ENCODE data around the gene SRD5A3. TPM values are rescaled to one million over a fixed set of nuclear protein-coding genes. Genes with fewer than 3 reads are reported as not detected.

The SRD5A3 gene
- total RNA-seq, 1 donor from 2014 or later = 25.5 TPM

DNA sequence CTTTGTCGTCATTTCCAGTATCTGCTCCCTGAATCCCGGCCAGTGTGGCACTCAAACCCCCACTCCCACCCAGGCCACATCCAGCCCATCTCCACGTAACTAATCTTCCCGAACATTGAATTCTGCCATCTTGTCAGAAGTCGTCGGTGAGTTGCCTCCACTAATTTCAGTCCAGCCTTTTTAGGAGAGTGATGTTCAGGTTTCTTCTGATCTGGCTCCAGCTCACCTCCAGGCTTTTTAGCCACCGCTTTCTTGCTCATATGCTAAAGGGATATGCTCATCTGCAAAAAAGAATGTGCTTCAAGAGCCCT, 51.0 kb downstream of the SRD5A3 start:
- Histone ChIP-seq H3K27ac (peak overlapping the region; percentile 99), H3K36me3 (no peaks in the 10 kb centered on the region), H3K4me1 (peaks cover 41% of the 10 kb centered on the region), H3K9me3 (no peaks in the 10 kb centered on the region), H3K4me3 (peak overlapping the region; percentile 86 to 95), H3K27me3 (no peaks in the 10 kb centered on the region)
- no peak for DNase-seq (ENCODE audit: extremely low spot score in 2 of 2)
- TF ChIP-seq POLR2A (IDR thresholded peaks at IDR 0.05) (no peak), CTCF (IDR thresholded peaks at IDR 0.05) (no peak)
- intact Hi-C loops (cut with DNase I) = loop anchor here (2.0 to 10.0 kb wide), 3 partner anchors 36 to 150 kb away; partner anchors contain the start of genes CLOCK and SRD5A3

DNA sequence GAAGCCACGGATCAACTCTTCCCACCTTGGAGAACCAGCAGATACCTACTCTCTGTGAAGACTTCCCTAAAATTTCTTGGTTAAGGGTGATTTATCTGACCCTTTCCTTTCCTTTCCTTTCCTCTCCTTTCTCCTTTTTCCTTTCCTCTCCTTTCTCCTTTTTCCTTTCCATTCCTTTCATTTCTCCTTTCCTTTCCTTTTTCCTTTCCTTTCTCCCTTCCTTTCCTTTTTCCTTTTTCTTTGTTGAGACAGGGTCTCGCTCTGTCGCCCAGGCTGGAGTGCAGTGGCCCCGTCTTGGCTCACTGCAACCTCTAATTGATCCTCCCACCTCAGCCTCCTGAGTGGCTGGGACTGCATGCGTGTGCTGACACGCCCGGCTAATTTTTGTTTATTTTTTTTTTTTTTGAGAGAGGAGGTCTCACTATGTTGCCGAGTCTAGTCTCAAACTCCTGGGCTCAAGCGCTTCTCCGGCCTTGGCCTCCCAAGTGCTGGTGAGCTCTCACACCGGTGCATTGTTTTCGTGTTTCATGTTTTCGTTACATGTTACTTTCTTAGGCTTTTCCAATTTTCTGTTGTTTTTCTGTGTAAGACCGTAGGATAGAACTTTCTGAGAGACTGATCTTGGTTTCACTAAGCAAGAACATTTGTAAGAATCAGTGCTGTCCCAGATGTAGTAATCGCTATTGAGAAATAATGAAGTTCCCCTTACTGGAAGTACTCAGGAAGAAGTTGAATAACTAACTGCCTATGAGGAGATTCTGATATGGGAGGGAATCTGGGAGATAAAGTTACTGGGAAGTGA, 51.7 kb downstream of the SRD5A3 start:
- DNase-seq (ENCODE audit: extremely low spot score in 2 of 2) = no peak
- H3K9me3 ChIP-seq = no peaks in the 10 kb centered on the region
- H3K4me3 ChIP-seq = peak overlapping the region; percentile 86 to 95
- H3K36me3 ChIP-seq = no peaks in the 10 kb centered on the region
- peak overlapping the region; percentile 99 for H3K27ac ChIP-seq
- no peaks in the 10 kb centered on the region for H3K27me3 ChIP-seq
- intact Hi-C loops (cut with DNase I) = loop anchor here (2.0 to 10.0 kb wide), 3 partner anchors 37 to 149 kb away; partner anchors contain the start of genes CLOCK and SRD5A3
- TF ChIP-seq POLR2A (IDR thresholded peaks at IDR 0.05) = no peak
- TF ChIP-seq POLR2AphosphoS5 (IDR thresholded peaks at IDR 0.05; ENCODE audit: insufficient read depth in 1 of 2, low read depth in 1 of 2) = no peak
- TF ChIP-seq CTCF (IDR thresholded peaks at IDR 0.05) = no peak
- H3K4me1 ChIP-seq = peaks cover 41% of the 10 kb centered on the region

DNA sequence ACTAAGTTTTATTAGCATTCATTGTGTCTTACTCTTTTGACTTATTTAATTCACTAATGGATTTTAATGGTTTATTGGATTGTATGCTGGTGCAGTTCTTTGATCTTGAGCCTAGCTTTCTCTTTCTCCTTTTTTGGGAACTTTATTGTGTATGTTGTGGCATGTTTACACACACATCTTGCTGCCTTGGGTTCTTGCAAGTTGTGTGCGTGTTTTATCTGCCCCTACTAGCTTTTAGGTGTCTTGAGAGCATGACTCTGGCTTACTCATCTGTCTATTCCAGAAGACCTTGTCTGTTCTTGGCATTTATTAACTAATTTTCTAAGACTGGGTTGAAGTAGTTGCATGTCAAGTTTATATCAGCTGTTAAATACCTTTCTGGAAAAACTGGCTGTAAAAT, 52.4 kb downstream of the SRD5A3 start:
- Histone ChIP-seq H3K36me3 (no peaks in the 10 kb centered on the region), H3K4me3 (peak overlapping the region; percentile 86 to 95), H3K27me3 (no peaks in the 10 kb centered on the region), H3K9me3 (no peaks in the 10 kb centered on the region), H3K27ac (peak overlapping the region; percentile 99), H3K4me1 (peaks cover 41% of the 10 kb centered on the region)
- intact Hi-C loops (cut with DNase I) = loop anchor here (10.0 kb wide), 1 partner anchor 54 kb away; the partner anchor contains the start of gene SRD5A3
- TF ChIP-seq POLR2AphosphoS5 (IDR thresholded peaks at IDR 0.05; ENCODE audit: insufficient read depth in 1 of 2, low read depth in 1 of 2) (no peak), POLR2A (IDR thresholded peaks at IDR 0.05) (no peak), CTCF (IDR thresholded peaks at IDR 0.05) (no peak)
- DNase-seq (ENCODE audit: extremely low spot score in 2 of 2) = no peak

DNA sequence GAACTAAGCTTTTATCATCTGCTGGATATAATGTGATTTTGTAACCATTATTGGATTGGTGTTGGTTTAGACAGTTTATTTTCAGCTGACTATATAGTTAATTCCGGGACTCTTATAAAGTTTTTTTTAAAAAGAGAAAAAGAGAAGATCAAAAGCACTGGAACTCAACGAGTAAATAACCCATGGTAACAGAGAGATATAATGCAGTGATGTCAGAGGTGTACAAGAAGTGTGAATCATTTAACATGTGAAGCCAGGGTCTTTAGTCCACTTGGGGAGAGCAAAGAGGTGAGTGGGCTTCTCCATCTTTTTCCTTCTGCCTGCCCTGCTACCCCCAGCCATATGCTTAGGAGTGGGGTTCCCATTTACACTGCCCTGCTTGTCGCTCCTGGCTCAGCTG, 52.9 kb downstream of the SRD5A3 start:
- DNase-seq (ENCODE audit: extremely low spot score in 2 of 2) = no peak
- Histone ChIP-seq H3K27me3 (no peaks in the 10 kb centered on the region), H3K4me1 (peaks cover 41% of the 10 kb centered on the region), H3K9me3 (no peaks in the 10 kb centered on the region), H3K27ac (peak overlapping the region; percentile 99), H3K4me3 (peak overlapping the region in 1 of 2 donors; percentile 95), H3K36me3 (no peaks in the 10 kb centered on the region)
- no peak for TF ChIP-seq POLR2AphosphoS5 (IDR thresholded peaks at IDR 0.05; ENCODE audit: insufficient read depth in 1 of 2, low read depth in 1 of 2)
- TF ChIP-seq POLR2A (IDR thresholded peaks at IDR 0.05) = no peak
- TF ChIP-seq CTCF (IDR thresholded peaks at IDR 0.05) = no peak
- intact Hi-C loops (cut with DNase I) = loop anchor here (10.0 kb wide), 1 partner anchor 54 kb away; the partner anchor contains the start of gene SRD5A3

DNA sequence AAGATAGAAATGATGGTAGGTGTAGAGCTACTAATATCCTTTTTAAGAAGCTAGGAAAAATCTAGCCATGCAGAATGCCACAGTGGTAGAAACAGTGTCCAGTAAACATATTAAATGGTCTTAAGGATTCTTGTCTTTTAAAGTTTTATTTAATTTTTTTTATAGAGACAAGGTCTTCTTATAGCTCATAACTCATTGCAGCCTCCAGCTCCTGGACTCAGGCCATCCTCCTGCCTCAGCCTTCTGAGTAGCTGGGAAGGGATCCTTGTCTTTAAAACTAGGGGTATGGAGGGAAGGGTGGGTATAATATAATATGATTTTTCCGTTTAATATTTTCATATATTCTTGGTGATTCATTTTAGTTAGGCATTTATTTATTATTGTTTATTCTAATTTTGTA, 53.5 kb downstream of the SRD5A3 start:
- Histone ChIP-seq H3K4me3 (peak overlapping the region in 1 of 2 donors; percentile 95), H3K27ac (peak overlapping the region; percentile 99)

More for the DNA sequence above, 53.5 kb downstream of the SRD5A3 start:
- Histone ChIP-seq H3K9me3 (no peaks in the 10 kb centered on the region), H3K4me1 (peaks cover 41% of the 10 kb centered on the region), H3K36me3 (peaks cover 0 to 5% of the 10 kb centered on the region in 2 donors), H3K27me3 (no peaks in the 10 kb centered on the region)
- no peak for TF ChIP-seq POLR2AphosphoS5 (IDR thresholded peaks at IDR 0.05; ENCODE audit: insufficient read depth in 1 of 2, low read depth in 1 of 2)
- TF ChIP-seq CTCF (IDR thresholded peaks at IDR 0.05) = no peak
- TF ChIP-seq POLR2A (IDR thresholded peaks at IDR 0.05) = no peak
- intact Hi-C loops (cut with DNase I) = loop anchor here (10.0 kb wide), 1 partner anchor 55 kb away; the partner anchor contains the start of gene SRD5A3
- DNase-seq (ENCODE audit: extremely low spot score in 2 of 2) = no peak

Data from vagina (tissue), 2 donors.